Kidney epithelial cell (primary cell): Measurements from ENCODE around the gene PRKCB. TPM values are rescaled to one million over a fixed set of nuclear protein-coding genes. Genes with fewer than 3 reads are reported as not detected.

Experiments
- DNase-seq: peaks from one replicate; pipeline ENCODE4 v3.0.0-alpha.2; 2010; ENCODE audit warnings: low read depth
- H3K27me3 ChIP-seq: 2 replicates; pipeline ENCODE4 v1.6.0; 2011; ENCODE audit warnings: low read length; ENCODE audit not compliant: control insufficient read depth, insufficient read depth
- H3K36me3 ChIP-seq: 2 replicates; pipeline ENCODE4 v1.5.1; 2011; ENCODE audit warnings: low read length; ENCODE audit not compliant: control insufficient read depth, insufficient read depth
- H3K4me3 ChIP-seq: 2 replicates; pipeline ENCODE4 v1.5.1; 2011; ENCODE audit warnings: low read depth, mild to moderate bottlenecking, control low read depth, low read length
- total RNA-seq: library from RNA; depleted of rRNA; stranded (reverse); fragments of >200 nt; gene quantifications from 2 replicates; pipeline ENCODE4 v1.2.3, GENCODE V29; 2015
- TF ChIP-seq, protein P1 (sequence below): IDR thresholded peaks from 2 replicates; pipeline ENCODE4 v1.5.1; 2011; ENCODE audit warnings: mild to moderate bottlenecking, moderate library complexity, low read length, control low read depth, inconsistent platforms; ENCODE audit not compliant: insufficient read depth, poor library complexity, severe bottlenecking

Gene PRKCB
- total RNA-seq, 1 donor from 2014 or later = 7.1 TPM

DNA sequence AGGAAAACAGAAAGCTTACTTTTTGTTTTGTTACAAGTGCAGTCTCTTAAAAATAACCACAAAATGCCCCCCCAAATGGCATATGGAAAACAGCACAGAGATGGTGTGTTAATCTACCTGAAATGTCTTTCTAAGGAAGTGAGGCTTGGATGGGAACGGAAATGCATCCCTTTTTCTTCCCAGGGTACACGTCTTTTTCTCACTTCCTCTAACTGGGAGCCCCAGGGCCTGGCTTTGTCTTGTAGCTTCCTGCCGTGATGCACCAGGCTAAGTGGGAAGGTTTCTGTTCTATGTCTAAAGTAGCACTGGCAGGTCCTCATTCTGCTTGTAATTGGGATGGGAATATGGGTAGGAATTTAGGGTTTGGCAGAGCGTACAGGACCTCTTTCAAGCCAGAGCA, 367.9 kb downstream of the PRKCB start:
- no peak overlapping the region for H3K4me3 ChIP-seq
- no peaks in the 10 kb centered on the region for H3K27me3 ChIP-seq
- no peaks in the 10 kb centered on the region for H3K36me3 ChIP-seq
- TF ChIP-seq, protein P1, sequence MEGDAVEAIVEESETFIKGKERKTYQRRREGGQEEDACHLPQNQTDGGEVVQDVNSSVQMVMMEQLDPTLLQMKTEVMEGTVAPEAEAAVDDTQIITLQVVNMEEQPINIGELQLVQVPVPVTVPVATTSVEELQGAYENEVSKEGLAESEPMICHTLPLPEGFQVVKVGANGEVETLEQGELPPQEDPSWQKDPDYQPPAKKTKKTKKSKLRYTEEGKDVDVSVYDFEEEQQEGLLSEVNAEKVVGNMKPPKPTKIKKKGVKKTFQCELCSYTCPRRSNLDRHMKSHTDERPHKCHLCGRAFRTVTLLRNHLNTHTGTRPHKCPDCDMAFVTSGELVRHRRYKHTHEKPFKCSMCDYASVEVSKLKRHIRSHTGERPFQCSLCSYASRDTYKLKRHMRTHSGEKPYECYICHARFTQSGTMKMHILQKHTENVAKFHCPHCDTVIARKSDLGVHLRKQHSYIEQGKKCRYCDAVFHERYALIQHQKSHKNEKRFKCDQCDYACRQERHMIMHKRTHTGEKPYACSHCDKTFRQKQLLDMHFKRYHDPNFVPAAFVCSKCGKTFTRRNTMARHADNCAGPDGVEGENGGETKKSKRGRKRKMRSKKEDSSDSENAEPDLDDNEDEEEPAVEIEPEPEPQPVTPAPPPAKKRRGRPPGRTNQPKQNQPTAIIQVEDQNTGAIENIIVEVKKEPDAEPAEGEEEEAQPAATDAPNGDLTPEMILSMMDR = no peak
- DNase-seq = no peak

DNA sequence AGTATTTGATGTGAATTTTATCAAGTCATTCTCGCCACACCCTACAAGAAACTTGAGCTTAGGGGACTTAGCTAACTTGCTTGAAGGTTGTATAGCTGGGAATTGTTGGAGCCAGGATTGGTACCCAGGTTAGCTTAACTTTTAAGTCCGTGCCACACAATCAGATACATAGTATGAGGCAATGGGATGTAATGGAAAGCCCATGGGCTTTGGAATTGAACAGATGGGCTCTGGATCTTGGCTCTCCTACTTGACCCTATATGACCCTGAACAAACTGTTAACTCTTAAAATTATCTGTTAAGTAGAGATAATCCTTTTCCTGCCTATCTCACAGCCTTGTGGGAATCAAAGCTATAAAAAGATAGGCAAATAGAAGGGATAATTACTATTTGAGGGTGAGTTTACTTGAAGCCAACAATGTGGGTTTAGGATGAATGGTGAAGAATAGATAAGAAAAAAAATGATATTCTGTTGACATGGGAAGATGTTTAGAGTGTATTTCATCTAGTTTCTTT, 368.4 kb downstream of the PRKCB start:
- TF ChIP-seq, protein P1 = no peak
- Histone ChIP-seq H3K27me3 (no peaks in the 10 kb centered on the region), H3K36me3 (no peaks in the 10 kb centered on the region), H3K4me3 (no peak overlapping the region)
- no peak for DNase-seq

DNA sequence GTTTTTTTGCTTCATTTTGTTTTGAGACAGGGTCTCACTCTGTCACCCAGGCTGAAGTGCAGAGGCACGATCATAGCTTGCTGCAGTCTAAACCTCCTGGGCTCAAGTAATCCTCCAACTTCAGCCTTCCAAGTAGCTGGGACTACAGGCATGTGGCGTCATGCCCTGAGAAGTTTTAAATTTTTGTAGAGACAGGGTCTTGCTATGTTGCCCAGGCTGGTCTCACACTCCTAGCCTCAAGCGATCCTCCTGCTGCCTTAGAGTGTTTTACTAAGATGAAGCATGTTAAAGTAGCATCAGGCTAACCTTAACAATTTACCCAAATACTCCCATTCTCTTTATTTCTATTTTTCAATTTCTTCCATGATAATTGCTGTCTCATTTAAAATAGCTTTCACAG, 371.1 kb downstream of the PRKCB start:
- Histone ChIP-seq H3K27me3 (no peaks in the 10 kb centered on the region), H3K4me3 (no peak overlapping the region), H3K36me3 (no peaks in the 10 kb centered on the region)
- no peak for DNase-seq
- TF ChIP-seq, protein P1 = no peak

DNA sequence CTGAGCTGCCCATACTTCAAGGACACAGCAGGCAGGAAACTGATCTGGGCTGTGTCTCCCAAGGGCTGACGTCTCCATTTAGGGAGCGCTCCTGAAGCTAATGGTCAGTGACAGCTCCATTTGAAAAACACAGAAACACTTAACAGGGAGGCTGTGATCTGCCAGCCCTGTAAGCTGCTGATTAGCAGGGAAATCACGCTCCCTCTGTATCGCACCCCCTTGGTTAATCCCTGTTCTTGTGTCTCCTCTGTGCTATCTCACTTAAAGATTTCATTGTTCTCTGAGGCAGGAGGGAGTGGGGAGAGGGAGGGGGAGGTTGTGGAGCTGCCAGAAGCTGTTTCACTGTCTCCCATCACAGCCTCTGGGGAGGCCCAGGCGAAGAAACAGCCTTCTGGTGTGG, 372.9 kb downstream of the PRKCB start:
- H3K36me3 ChIP-seq = no peaks in the 10 kb centered on the region
- TF ChIP-seq, protein P1 = no peak
- H3K27me3 ChIP-seq = no peaks in the 10 kb centered on the region
- H3K4me3 ChIP-seq = no peak overlapping the region
- no peak for DNase-seq

DNA sequence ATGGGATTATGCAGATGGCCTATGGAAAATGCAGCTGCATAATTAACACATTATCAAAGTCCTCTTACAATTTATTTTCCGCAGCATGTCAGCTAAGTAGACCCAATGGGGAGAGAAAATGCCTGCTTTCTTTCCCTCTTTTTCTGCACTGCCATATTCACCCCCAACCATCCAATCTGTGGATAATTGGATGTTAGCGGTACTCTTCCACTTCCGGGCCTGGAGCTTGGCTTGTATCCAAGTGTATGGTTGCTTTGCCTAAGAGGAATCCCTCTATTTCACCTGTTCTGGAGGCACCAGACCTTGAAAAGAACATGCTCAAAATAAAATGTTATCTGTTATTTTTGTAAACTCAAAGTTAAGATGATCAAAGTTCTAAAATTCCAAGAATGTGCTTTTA, 379.2 kb downstream of the PRKCB start:
- no peak overlapping the region for H3K4me3 ChIP-seq
- no peak for DNase-seq
- TF ChIP-seq, protein P1 = no peak
- H3K36me3 ChIP-seq = no peaks in the 10 kb centered on the region
- no peaks in the 10 kb centered on the region for H3K27me3 ChIP-seq

DNA sequence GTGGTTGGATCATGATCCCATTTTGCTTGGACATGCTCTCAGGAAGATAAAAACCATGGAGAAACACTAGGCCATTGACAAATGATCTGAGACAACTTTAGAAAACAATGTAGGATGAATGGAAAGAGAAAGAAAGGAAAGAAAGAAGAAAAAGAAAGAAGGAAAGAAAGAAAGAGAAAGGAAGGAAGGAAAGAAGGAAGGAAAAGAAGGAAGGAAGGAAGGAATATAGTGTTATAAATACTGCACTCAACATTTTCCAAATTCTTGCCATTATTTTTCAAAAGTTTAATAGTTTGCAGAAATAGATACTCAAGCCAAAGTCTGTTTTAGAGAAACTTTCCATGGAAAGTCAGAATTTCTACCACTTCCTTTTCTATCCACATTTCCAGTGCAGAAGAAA, 381.2 kb downstream of the PRKCB start:
- no peak for DNase-seq
- TF ChIP-seq, protein P1 = no peak
- Histone ChIP-seq H3K4me3 (no peak overlapping the region), H3K27me3 (no peaks in the 10 kb centered on the region), H3K36me3 (no peaks in the 10 kb centered on the region)
